ENCODE data around the gene PDE8B. TPM values are rescaled to one million over a fixed set of nuclear protein-coding genes. Genes with fewer than 3 reads are reported as not detected.

Gene PDE8B
- total RNA-seq, 1 donor from 2014 or later: 5.9 TPM

DNA sequence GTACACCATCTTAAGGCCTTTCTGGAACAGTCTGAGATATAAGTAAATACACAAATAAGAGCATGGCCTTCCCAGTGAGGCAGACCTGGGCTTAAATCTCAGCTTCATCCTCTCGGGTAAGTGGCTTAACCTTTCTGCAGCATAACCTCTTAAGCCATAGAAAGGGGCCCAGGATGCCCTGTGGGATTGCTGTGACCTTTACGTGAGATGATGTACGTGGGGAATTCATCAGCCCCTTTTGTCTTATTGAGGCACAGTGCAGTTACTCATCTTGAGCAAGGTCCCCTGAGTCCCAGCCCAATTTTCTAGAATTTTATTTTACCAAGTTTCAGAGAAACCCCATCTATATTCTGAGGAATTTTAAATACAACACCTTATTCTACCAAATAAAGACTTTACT is 92.2 kb downstream of the PDE8B start:
- Histone ChIP-seq H3K27ac (replicated peaks) (no peak overlapping the region), H3K4me3 (no peak overlapping the region), H3K9me3 (replicated peaks) (no peaks in the 10 kb centered on the region), H3K36me3 (no peaks in the 10 kb centered on the region), H3K4me1 (no peaks in the 10 kb centered on the region), H3K27me3 (ENCODE audit: low read depth) (peaks cover 6% of the 10 kb centered on the region)
- no peak for DNase-seq
- intact Hi-C loops (cut with micrococcal nuclease): no loop called here
- TF ChIP-seq, protein P1, sequence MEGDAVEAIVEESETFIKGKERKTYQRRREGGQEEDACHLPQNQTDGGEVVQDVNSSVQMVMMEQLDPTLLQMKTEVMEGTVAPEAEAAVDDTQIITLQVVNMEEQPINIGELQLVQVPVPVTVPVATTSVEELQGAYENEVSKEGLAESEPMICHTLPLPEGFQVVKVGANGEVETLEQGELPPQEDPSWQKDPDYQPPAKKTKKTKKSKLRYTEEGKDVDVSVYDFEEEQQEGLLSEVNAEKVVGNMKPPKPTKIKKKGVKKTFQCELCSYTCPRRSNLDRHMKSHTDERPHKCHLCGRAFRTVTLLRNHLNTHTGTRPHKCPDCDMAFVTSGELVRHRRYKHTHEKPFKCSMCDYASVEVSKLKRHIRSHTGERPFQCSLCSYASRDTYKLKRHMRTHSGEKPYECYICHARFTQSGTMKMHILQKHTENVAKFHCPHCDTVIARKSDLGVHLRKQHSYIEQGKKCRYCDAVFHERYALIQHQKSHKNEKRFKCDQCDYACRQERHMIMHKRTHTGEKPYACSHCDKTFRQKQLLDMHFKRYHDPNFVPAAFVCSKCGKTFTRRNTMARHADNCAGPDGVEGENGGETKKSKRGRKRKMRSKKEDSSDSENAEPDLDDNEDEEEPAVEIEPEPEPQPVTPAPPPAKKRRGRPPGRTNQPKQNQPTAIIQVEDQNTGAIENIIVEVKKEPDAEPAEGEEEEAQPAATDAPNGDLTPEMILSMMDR (IDR thresholded peaks at IDR 0.05; ENCODE audit: borderline replicate concordance): no peak

- Histone ChIP-seq H3K27ac (replicated peaks) (no peak overlapping the region), H3K4me1 (no peaks in the 10 kb centered on the region), H3K36me3 (no peaks in the 10 kb centered on the region), H3K4me3 (no peak overlapping the region), H3K9me3 (replicated peaks) (no peaks in the 10 kb centered on the region), H3K27me3 (ENCODE audit: low read depth) (no peaks in the 10 kb centered on the region)
- intact Hi-C loops (cut with micrococcal nuclease): no loop called here
- TF ChIP-seq, protein P1 (IDR thresholded peaks at IDR 0.05; ENCODE audit: borderline replicate concordance): no peak
- no peak for DNase-seq
Observed at GRCh38 chr5:77304388-77304787, 93.9 kb downstream of the PDE8B start.

DNA sequence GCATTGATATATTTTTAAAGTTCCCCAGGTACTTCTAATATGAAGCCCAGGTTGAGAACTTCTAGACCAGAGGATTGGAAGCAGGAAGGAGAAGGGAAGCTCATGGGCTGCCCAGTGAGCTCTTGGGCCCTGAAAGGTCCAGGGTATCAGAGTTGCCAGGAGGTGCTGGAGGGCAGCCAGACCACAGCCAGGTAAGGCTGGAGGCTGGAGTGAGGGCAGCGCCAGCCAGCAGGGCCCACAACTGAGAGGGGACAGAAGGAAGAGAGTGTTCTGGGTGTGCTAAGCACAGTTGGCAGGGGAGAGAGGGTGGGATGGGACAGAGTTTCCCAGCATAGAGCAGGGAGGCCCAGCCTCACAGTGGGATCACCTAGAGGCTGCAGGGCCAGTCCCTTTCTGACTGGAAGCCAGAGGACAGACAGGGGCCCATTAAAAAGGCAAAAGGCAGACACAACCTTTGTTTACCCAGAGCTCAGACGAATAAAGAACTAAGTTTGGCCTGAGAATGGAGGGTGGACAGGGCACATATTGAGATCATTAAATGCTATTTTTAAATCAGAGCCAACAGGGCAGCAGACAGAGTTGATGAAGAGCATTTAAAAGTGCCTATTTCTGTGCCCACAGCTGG is 94.9 kb downstream of the PDE8B start:
- intact Hi-C loops (cut with micrococcal nuclease): no loop called here
- H3K27ac ChIP-seq (replicated peaks): no peak overlapping the region
- DNase-seq: no peak

DNA sequence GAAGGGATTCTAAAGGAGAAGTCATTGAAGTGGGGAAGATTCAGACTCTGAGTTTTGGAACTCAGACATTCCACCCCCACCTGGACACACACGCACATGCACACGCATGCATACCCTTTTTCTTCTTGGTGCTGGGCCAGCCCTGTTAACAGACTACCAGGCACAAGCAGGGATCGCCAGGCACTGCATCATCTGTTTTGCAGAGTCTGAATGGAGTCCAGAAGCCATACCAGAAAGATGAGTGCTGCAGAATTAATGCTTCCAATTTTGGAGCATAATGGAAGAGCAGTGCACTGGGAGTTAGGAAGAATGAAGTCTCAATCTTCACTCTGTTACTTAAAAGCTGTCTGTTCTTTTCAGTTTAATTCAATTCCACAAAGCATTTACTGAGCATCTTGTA is 95.5 kb downstream of the PDE8B start:
- Histone ChIP-seq H3K4me3 (no peak overlapping the region), H3K36me3 (no peaks in the 10 kb centered on the region), H3K27ac (replicated peaks) (no peak overlapping the region), H3K9me3 (replicated peaks) (no peaks in the 10 kb centered on the region), H3K4me1 (no peaks in the 10 kb centered on the region), H3K27me3 (ENCODE audit: low read depth) (no peaks in the 10 kb centered on the region)
- DNase-seq: no peak
- TF ChIP-seq, protein P1 (IDR thresholded peaks at IDR 0.05; ENCODE audit: borderline replicate concordance): no peak
- intact Hi-C loops (cut with micrococcal nuclease): no loop called here

More for the DNA sequence above, 94.9 kb downstream of the PDE8B start:
- no peaks in the 10 kb centered on the region for H3K9me3 ChIP-seq (replicated peaks)
- TF ChIP-seq, protein P1 (IDR thresholded peaks at IDR 0.05; ENCODE audit: borderline replicate concordance): no peak
- H3K4me3 ChIP-seq: no peak overlapping the region
- no peaks in the 10 kb centered on the region for H3K27me3 ChIP-seq (ENCODE audit: low read depth)
- H3K4me1 ChIP-seq: no peaks in the 10 kb centered on the region
- no peaks in the 10 kb centered on the region for H3K36me3 ChIP-seq

- no peak overlapping the region for H3K27ac ChIP-seq (replicated peaks)
- TF ChIP-seq, protein P1 (IDR thresholded peaks at IDR 0.05; ENCODE audit: borderline replicate concordance): no peak
- H3K27me3 ChIP-seq (ENCODE audit: low read depth): no peaks in the 10 kb centered on the region
- H3K9me3 ChIP-seq (replicated peaks): no peaks in the 10 kb centered on the region
- no peak for DNase-seq
- intact Hi-C loops (cut with micrococcal nuclease): no loop called here
- no peaks in the 10 kb centered on the region for H3K36me3 ChIP-seq
- H3K4me3 ChIP-seq: no peak overlapping the region
- no peaks in the 10 kb centered on the region for H3K4me1 ChIP-seq
Observed at GRCh38 chr5:77306531-77306930, 96.1 kb downstream of the PDE8B start.
